Adrenal gland (tissue), 19 donors: ENCODE measurements around the gene PTPN5. TPM values are rescaled to one million over a fixed set of nuclear protein-coding genes. Genes with fewer than 3 reads are reported as not detected.
"Not testable (repeated sequence)": the region's sequence is repeated elsewhere in the genome, so short reads cannot be mapped to it uniquely, and the experiment has no call there.

Experiments
- DNase-seq, 7 donors: peaks; one replicate each; pipeline ENCODE4 v3.0.0-alpha.2; 2019 to 2020
- H3K27ac ChIP-seq, 5 donors: fragments of 200-600 bp; sonication (generic) in 4 of 5; 1 replicate in 3 of 5; 2 replicates in 2 of 5; pipeline versions ENCODE4 v1.5.1 to v1.8.0; 2016 to 2020; ENCODE audit warnings: mild to moderate bottlenecking in 1 of 5
- H3K27me3 ChIP-seq: fragments of 200-600 bp; 2 replicates; pipeline ENCODE4 v1.8.0; 2021
- H3K36me3 ChIP-seq, 2 donors: fragments of 200-600 bp; replicated peaks in 1 of 2; 1 replicate in 1 of 2; 2 replicates in 1 of 2; pipeline versions ENCODE4 v1.5.1 to v1.8.0; 2018 to 2022
- H3K4me1 ChIP-seq, 2 donors: fragments of 200-600 bp; replicated peaks in 1 of 2; 1 replicate in 1 of 2; 2 replicates in 1 of 2; pipeline versions ENCODE4 v1.5.1 to v1.8.0; 2018 to 2021
- H3K4me3 ChIP-seq, 4 donors: fragments of 200-600 bp; sonication (generic) in 3 of 4; one replicate each; pipeline ENCODE4 v1.5.1; 2016 to 2018
- H3K9me3 ChIP-seq, 3 donors: fragments of 200-600 bp; sonication (generic) in 1 of 3; replicated peaks in 1 of 3; 1 replicate in 2 of 3; 2 replicates in 1 of 3; pipeline versions ENCODE4 v1.5.1 to v1.8.0; 2016 to 2021
- POLR2A ChIP-seq, 2 donors: fragments of 450-650 bp; IDR thresholded peaks; one replicate each; pipeline ENCODE4 v1.6.1; 2017; ENCODE audit warnings: antibody characterized with exemption in 2 of 2, mild to moderate bottlenecking in 2 of 2, moderate library complexity in 1 of 2
- WGBS, 4 donors: extraction: QIAGEN DNeasy Blood & Tissue Kit in 2 of 4; methylation state at CpG; one replicate each; pipeline versions ENCODE4 v1.1.5 to v1.1.7; 2013 to 2017; 5-methylcytosine and 5-hydroxymethylcytosine counted together
- intact Hi-C, 2 donors: fragments of 100-400 bp; cut with DNase I; formaldehyde crosslinking; loops; one replicate each; pipeline versions ENCODE4 v1.14.1 to v1.15.0; 2022 to 2023
- long read RNA-seq, 10 donors: library from polyadenylated mRNA in 3 of 10; unstranded in 2 of 10; stranded (forward) in 1 of 10; transcript quantifications; one replicate each; pipeline ENCODE4 v2.0.0 and lab custom pipeline, GENCODE V29; 2021 to 2026
- polyA plus RNA-seq, 3 donors: library from polyadenylated mRNA; stranded (reverse); fragments of 200-250 nt in 2 of 3; fragments of 350-450 nt in 1 of 3; fragmentation: Illumina TruSeq in 1 of 3; extraction: RNeasy Lipid Tissue Mini Kit (QIAGEN cat#74804) in 1 of 3; gene quantifications; one replicate each; pipeline ENCODE4 v1.2.3, GENCODE V29; 2013 to 2014
- total RNA-seq, 9 donors: library from RNA; depleted of rRNA in 4 of 9; stranded (reverse); fragments of >200 nt in 4 of 9; fragments of 120-200 nt in 1 of 9; fragmentation: NEBNext Ultra II Directional in 1 of 9; extraction: Animal tissue kit (Norgen Biotek cat#: 25700) in 1 of 9; gene quantifications; one replicate each; pipeline versions ENCODE4 v1.1.0 to v1.2.4, GENCODE V29; 2013 to 2023
- TF ChIP-seq, protein P1 (sequence below), 6 experiments: fragments of 450-650 bp in 4 of 6; fragments of 200-600 bp in 2 of 6; sonication (generic) in 1 of 6; IDR thresholded peaks; 1 replicate in 5 of 6; 2 replicates in 1 of 6; pipeline versions ENCODE4 v1.5.1 to v1.8.0; 2016 to 2021; ENCODE audit warnings: antibody characterized with exemption in 6 of 6, mild to moderate bottlenecking in 2 of 6, moderate library complexity in 1 of 6
- donor health status: healthy with polysubstance abuse.
- donor health status: Bipolar disorder and iron deficiency.
- donor health status: DM: yes; HTN: yes; CAD: no.
- donor health status: DM: no; HTN: no; CAD: no.
- donor health status: DM: no; HTN: no; CAD: no.
- donor health status: DM: yes; HTN: yes; CAD: no.

Gene PTPN5
- under 1 TPM in 7 of 9 donors, not detected in 2; 0.06 to 0.44 (median 0.28) TPM for total RNA-seq
- 1 to 10 TPM in 1 of 3 donors, under 1 TPM in 2; 0.15 to 1.3 (median 0.67) TPM for polyA plus RNA-seq
- long read RNA-seq, donor 1 = 0 reads
- long read RNA-seq, donor 2 = 0 reads
- long read RNA-seq, donor 3 = 0 reads
- long read RNA-seq, donor 4 = 0 reads
- long read RNA-seq, donor 5, partial matches to known transcripts = 0 of 1 reads
- long read RNA-seq, donor 5, other reads (novel, unspliced or antisense) = 1 of 1 reads
- long read RNA-seq, donor 6 = 0 reads
- long read RNA-seq, donor 7 = 0 reads
- long read RNA-seq, donor 8 = 0 reads
- long read RNA-seq, donor 9 = 0 reads
- long read RNA-seq, donor 10 = 0 reads

DNA sequence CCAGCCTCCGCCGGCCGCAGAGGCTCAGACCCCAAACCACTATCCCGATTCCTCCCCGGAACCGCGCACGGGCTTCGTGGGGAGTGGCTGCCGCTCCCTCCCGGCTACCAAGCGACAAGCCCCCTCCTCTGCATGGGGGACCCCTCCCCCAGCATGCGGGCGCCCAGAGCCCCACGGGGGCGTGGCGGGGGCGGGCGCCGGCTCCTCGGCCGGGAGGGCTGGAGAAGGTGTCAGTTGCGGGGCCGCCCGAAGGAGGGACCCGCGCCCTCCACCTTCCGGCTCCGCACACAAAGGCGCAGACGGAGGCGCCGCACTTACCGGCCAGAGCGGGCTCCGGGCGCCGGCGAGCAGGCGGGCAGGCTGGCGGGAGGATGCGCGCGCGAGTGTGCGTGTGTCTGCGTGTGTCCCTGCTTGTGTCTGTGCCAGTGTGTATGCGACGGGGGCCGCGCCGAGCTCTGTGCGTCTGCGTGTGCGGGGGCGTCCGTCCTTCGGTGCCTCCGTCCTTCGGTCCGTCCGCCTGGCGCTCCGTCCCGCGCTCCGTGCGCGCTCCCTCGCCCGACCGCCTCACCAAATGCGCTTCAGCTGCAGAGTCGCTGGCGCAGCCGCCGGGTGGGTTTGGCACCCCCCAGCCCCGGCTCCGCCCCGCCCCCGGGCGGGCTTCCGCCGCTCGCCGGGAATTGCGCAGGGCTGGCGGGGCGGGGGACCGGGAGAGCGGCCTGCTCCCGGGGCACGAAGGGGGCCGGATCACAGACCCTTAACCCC is at the start of gene PTPN5:
PTPN5 (minus strand) TSS at position 592 of the 762 bp plus-strand sequence. CDS start 19,840 bp downstream, outside the sequence.
- TF ChIP-seq, protein P1, sequence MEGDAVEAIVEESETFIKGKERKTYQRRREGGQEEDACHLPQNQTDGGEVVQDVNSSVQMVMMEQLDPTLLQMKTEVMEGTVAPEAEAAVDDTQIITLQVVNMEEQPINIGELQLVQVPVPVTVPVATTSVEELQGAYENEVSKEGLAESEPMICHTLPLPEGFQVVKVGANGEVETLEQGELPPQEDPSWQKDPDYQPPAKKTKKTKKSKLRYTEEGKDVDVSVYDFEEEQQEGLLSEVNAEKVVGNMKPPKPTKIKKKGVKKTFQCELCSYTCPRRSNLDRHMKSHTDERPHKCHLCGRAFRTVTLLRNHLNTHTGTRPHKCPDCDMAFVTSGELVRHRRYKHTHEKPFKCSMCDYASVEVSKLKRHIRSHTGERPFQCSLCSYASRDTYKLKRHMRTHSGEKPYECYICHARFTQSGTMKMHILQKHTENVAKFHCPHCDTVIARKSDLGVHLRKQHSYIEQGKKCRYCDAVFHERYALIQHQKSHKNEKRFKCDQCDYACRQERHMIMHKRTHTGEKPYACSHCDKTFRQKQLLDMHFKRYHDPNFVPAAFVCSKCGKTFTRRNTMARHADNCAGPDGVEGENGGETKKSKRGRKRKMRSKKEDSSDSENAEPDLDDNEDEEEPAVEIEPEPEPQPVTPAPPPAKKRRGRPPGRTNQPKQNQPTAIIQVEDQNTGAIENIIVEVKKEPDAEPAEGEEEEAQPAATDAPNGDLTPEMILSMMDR (IDR thresholded peaks at IDR 0.05) = no peak
- no peak for TF ChIP-seq POLR2A (IDR thresholded peaks at IDR 0.05)
- H3K4me3 ChIP-seq = peak within 1 kb of the TSS in 1 of 4 donors; percentile 44

DNA sequence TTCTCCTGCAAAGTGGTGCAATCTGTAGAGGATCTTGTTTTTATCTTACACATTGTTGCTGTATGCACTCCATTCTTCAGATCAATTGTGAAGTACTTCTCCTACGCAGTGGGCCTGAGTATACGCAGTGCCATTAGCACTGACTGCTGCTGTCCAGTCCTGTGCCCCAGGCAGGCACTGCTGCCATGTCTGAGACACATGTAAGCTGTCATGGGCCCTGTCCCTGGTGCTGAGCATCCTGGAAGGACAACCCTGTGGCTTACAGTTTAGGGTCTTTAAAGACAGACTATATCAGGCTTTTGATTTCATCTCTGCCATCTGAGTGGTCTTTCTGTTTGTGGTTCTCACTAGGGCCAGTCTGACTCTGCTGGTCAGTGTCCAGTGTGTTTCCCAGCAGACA is 44.8 kb upstream of the PTPN5 start:
- 51 to 59% (median 55%) methylated on average over 2 of the region's 2 CpGs for WGBS, 4 donors
- intact Hi-C loops = no loop called here

More for the DNA sequence above, at the start of gene PTPN5:
- 1% methylated on average over 18 to 94 of the region's 94 CpGs for WGBS, 4 donors
- Histone ChIP-seq H3K36me3 (no peaks in the 10 kb centered on the region), H3K27ac (no peak within 1 kb of the TSS), H3K27me3 (peaks cover 38% of the 10 kb centered on the region), H3K4me1 (peaks cover 0 to 12% of the 10 kb centered on the region in 2 donors), H3K9me3 (no peaks in the 10 kb centered on the region)
- intact Hi-C loops = no loop called here
- no peak for DNase-seq

DNA sequence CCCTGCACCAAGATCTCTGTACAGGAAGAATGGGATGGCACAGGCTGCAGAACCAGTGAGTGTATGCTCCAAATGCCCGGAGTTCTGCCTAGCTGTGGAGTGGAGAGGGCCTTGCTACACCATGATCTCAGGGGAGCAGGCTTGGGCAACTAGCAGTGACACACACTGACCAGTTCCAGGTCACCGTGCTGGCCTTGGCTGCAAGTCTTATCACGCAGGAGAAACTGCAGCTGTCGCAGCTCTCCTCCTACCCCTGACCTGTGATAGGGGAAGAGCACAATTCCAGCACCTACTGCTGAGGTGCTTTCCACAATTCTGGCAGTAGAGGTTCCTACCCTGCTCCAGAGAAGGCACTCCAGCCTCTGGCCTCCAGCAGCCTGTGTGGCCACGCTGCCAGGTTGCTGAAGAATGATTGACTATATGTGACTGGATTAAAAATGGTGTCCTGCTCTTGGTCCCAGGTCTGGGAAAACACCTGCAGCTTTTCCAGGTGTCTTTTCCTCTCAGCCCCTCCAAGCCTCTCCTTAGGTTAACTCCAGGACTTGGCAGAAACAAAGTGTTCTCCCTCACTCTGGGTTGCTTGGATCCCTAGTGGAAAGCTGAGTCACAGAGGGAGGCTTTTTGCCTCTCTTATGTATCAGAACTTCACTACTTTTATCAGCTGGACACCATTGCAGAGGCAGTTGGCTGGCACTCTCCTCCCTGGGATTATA is 43.3 kb upstream of the PTPN5 start:
- WGBS, 4 donors = 50 to 63% (median 60%) methylated on average over 4 to 5 of the region's 5 CpGs
- Histone ChIP-seq H3K9me3 (no peaks in the 10 kb centered on the region), H3K4me3 (no peak overlapping the region), H3K4me1 (no peaks in the 10 kb centered on the region), H3K27ac (no peak overlapping the region), H3K27me3 (peaks cover 12% of the 10 kb centered on the region), H3K36me3 (no peaks in the 10 kb centered on the region)
- peak in 1 of 7 donors; percentile 2 for DNase-seq
- no peak for TF ChIP-seq POLR2A (IDR thresholded peaks at IDR 0.05)
- TF ChIP-seq, protein P1 (IDR thresholded peaks at IDR 0.05) = no peak
- intact Hi-C loops = no loop called here

More for the DNA sequence above, 44.8 kb upstream of the PTPN5 start:
- no peak for TF ChIP-seq POLR2A (IDR thresholded peaks at IDR 0.05)
- TF ChIP-seq, protein P1 (IDR thresholded peaks at IDR 0.05) = no peak
- Histone ChIP-seq H3K4me1 (no peaks in the 10 kb centered on the region), H3K27me3 (peaks cover 12% of the 10 kb centered on the region), H3K36me3 (no peaks in the 10 kb centered on the region), H3K4me3 (no peak overlapping the region), H3K27ac (no peak overlapping the region), H3K9me3 (no peaks in the 10 kb centered on the region)
- no peak for DNase-seq

DNA sequence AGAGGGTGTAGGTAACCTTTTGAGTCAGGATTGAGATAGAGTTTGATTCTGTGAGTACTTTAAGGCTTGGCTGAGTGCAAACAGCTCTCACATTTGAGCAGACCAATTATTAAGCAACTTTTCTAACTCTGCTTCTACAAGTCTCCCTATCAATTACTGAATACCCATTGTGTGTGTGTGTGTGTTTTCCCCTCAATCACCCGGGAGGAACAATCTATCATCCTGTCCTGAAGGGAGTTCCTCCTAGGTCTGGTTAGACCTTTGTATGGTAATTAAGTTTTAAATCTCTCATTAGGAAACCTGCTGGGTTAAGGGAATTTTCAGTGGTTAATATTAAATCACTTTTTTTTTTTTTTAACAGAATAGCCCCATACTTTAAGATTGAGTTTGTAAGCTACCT is 28.6 kb upstream of the PTPN5 start:
- intact Hi-C loops = not testable (repeated sequence)
- 15 to 33% (median 25%) methylated on average over 1 of the region's 1 CpG for WGBS, 4 donors

More for the DNA sequence above, 28.6 kb upstream of the PTPN5 start:
- not testable (repeated sequence) for DNase-seq, H3K4me3 ChIP-seq, H3K27me3 ChIP-seq, H3K27ac ChIP-seq, H3K4me1 ChIP-seq, H3K36me3 ChIP-seq, H3K9me3 ChIP-seq
